ENCODE measurements around the gene GUF1.

- no peak for TF ChIP-seq CTCF (conservative IDR thresholded peaks at IDR 0.05; ENCODE audit: low read length)
- TF ChIP-seq EZH2phosphoT487 (IDR thresholded peaks at IDR 0.05; ENCODE audit: borderline replicate concordance, low read depth, low read length), result no peak
Measured at GRCh38 chr4:44725166-44725565, 46.9 kb downstream of the GUF1 start.

All from OCI-LY7 (cell line).